Activated T-cell treated with anti-CD3 and anti-CD28 coated beads, Interleukin-2, amount 50 U/mL, for 48 hours (primary cell): ENCODE results near the gene DDX42.
"Not testable (repeated sequence)": the region's sequence is repeated elsewhere in the genome, so short reads cannot be mapped to it uniquely, and the experiment has no call there.

Experiments
- DNase-seq, 2 experiments: peaks; one replicate each; pipeline ENCODE4 v3.0.0-alpha.2; 2020

Gene DDX42

GRCh38 chr17:63840591-63841349, 66.8 kb downstream of the DDX42 start:
- DNase-seq: peak in 1 of 2 experiments; percentile 25

GRCh38 chr17:63841350-63842172, 67.6 kb downstream of the DDX42 start:
- DNase-seq: peak in 1 of 2 experiments; percentile 48

- DNase-seq: no peak
These were observed 68.2 kb downstream of the DDX42 start for GRCh38 chr17:63842173-63842539.

GRCh38 chr17:63842540-63843386, 68.8 kb downstream of the DDX42 start, which contains the start of gene SMARCD2:
SMARCD2 (minus strand) TSS chr17:63842685; CDS start chr17:63842674, 11 bp downstream.
- DNase-seq: peak; percentile 99

GRCh38 chr17:63843387-63843888, 69.5 kb downstream of the DDX42 start:
- DNase-seq: not testable (repeated sequence)

- DNase-seq: no peak
These were observed 70.1 kb downstream of the DDX42 start for GRCh38 chr17:63843910-63844677.

GRCh38 chr17:63845509-63845908, 71.5 kb downstream of the DDX42 start:
- DNase-seq: no peak

- DNase-seq: no peak
These were observed 73.7 kb downstream of the DDX42 start for GRCh38 chr17:63847525-63848249.

- DNase-seq: peak; percentile 96 to 99
These were observed 75.1 kb downstream of the DDX42 start for GRCh38 chr17:63848834-63849689.

GRCh38 chr17:63850401-63850800, 76.4 kb downstream of the DDX42 start:
- no peak for DNase-seq

GRCh38 chr17:63853260-63853659, 79.3 kb downstream of the DDX42 start:
- DNase-seq: no peak

- no peak for DNase-seq
These were observed 80.7 kb downstream of the DDX42 start for GRCh38 chr17:63854709-63855108.

- no peak for DNase-seq
These were observed 81.2 kb downstream of the DDX42 start for GRCh38 chr17:63855185-63855584.

- DNase-seq: not testable (repeated sequence)
These were observed 82.5 kb downstream of the DDX42 start for GRCh38 chr17:63856425-63856824.

- no peak for DNase-seq
These were observed 85.3 kb downstream of the DDX42 start for GRCh38 chr17:63859257-63859656.

GRCh38 chr17:63866625-63867024, 92.7 kb downstream of the DDX42 start:
- not testable (repeated sequence) for DNase-seq
